Muscle layer of colon (tissue), 2 donors: ENCODE data around the gene MTCH1.
A peak's percentile ranks its signal among the peaks of the same experiment; 100 is the strongest.

ENCODE experiments used
- H3K27ac ChIP-seq: one replicate; pipeline ENCODE4 v1.7.0; 2013; ENCODE audit warnings: low read depth, mild to moderate bottlenecking, low read length, moderate library complexity
- H3K27me3 ChIP-seq, 2 donors: one replicate each; pipeline ENCODE4 v1.7.0; 2013; ENCODE audit warnings: low read length in 2 of 2, mild to moderate bottlenecking in 2 of 2; ENCODE audit not compliant: insufficient read depth in 2 of 2, control insufficient read depth in 1 of 2
- H3K36me3 ChIP-seq: one replicate; pipeline ENCODE4 v1.7.0; 2013; ENCODE audit warnings: mild to moderate bottlenecking, low read length; ENCODE audit not compliant: insufficient read depth
- H3K4me1 ChIP-seq: one replicate; pipeline ENCODE4 v1.7.0; 2013; ENCODE audit warnings: mild to moderate bottlenecking, low read length; ENCODE audit not compliant: insufficient read depth
- H3K4me3 ChIP-seq, 2 donors: one replicate each; pipeline ENCODE4 v1.7.0; 2013; ENCODE audit warnings: low read length in 2 of 2, low read depth in 1 of 2, mild to moderate bottlenecking in 1 of 2, moderate library complexity in 1 of 2
- H3K9ac ChIP-seq: one replicate; pipeline ENCODE4 v1.7.0; 2013; ENCODE audit warnings: low read length
- H3K9me3 ChIP-seq: one replicate; pipeline ENCODE4 v1.7.0; 2013; ENCODE audit warnings: mild to moderate bottlenecking, low read length
- donor health status: abdominal sarcoma.
- donor health status: Adenocarcinoma of cecum.

The MTCH1 gene

GRCh38 chr6:36983538-36983937 is 2.5 kb downstream of the MTCH1 start:
- H3K9me3 ChIP-seq, result no peaks in the 10 kb centered on the region
- H3K27ac ChIP-seq, result no peak overlapping the region
- peaks cover 7% of the 10 kb centered on the region for H3K36me3 ChIP-seq
- peak overlapping the region in 1 of 2 donors; percentile 75 for H3K4me3 ChIP-seq
- no peak overlapping the region for H3K9ac ChIP-seq
- no peaks in the 10 kb centered on the region for H3K27me3 ChIP-seq
- H3K4me1 ChIP-seq, result peaks cover 73% of the 10 kb centered on the region

GRCh38 chr6:36980876-36981619 is 4.9 kb downstream of the MTCH1 start:
- Histone ChIP-seq H3K27ac (no peak overlapping the region), H3K4me1 (peaks cover 58% of the 10 kb centered on the region)

GRCh38 chr6:36980129-36980528 is 5.9 kb downstream of the MTCH1 start:
- Histone ChIP-seq H3K4me1 (peaks cover 56% of the 10 kb centered on the region), H3K27me3 (no peaks in the 10 kb centered on the region), H3K9me3 (no peaks in the 10 kb centered on the region), H3K27ac (no peak overlapping the region), H3K36me3 (peaks cover 41% of the 10 kb centered on the region), H3K9ac (no peak overlapping the region), H3K4me3 (no peak overlapping the region)

More at GRCh38 chr6:36980876-36981619, 4.9 kb downstream of the MTCH1 start:
- Histone ChIP-seq H3K4me3 (no peak overlapping the region), H3K9me3 (no peaks in the 10 kb centered on the region), H3K9ac (no peak overlapping the region), H3K36me3 (peaks cover 32% of the 10 kb centered on the region), H3K27me3 (no peaks in the 10 kb centered on the region)

- H3K36me3 ChIP-seq, result peaks cover 49% of the 10 kb centered on the region
- no peak overlapping the region for H3K4me3 ChIP-seq
- H3K4me1 ChIP-seq, result peaks cover 48% of the 10 kb centered on the region
- H3K9me3 ChIP-seq, result no peaks in the 10 kb centered on the region
- no peaks in the 10 kb centered on the region for H3K27me3 ChIP-seq
- no peak overlapping the region for H3K27ac ChIP-seq
- H3K9ac ChIP-seq, result no peak overlapping the region
Observed at GRCh38 chr6:36979347-36979742, 6.7 kb downstream of the MTCH1 start.

GRCh38 chr6:36978421-36979346 is 7.3 kb downstream of the MTCH1 start:
- no peak overlapping the region for H3K27ac ChIP-seq
- H3K36me3 ChIP-seq, result peaks cover 56% of the 10 kb centered on the region
- no peak overlapping the region for H3K9ac ChIP-seq
- no peaks in the 10 kb centered on the region for H3K9me3 ChIP-seq
- H3K4me3 ChIP-seq, result no peak overlapping the region
- H3K27me3 ChIP-seq, result no peaks in the 10 kb centered on the region
- H3K4me1 ChIP-seq, result peaks cover 42% of the 10 kb centered on the region

GRCh38 chr6:36977470-36977941 is 8.5 kb downstream of the MTCH1 start:
- Histone ChIP-seq H3K36me3 (peaks cover 66% of the 10 kb centered on the region), H3K27me3 (no peaks in the 10 kb centered on the region), H3K9ac (no peak overlapping the region), H3K4me1 (peaks cover 31% of the 10 kb centered on the region), H3K4me3 (no peak overlapping the region), H3K9me3 (no peaks in the 10 kb centered on the region), H3K27ac (no peak overlapping the region)

- H3K27ac ChIP-seq, result no peak overlapping the region
- H3K9ac ChIP-seq, result no peak overlapping the region
- no peak overlapping the region for H3K4me3 ChIP-seq
- no peaks in the 10 kb centered on the region for H3K9me3 ChIP-seq
- peaks cover 30% of the 10 kb centered on the region for H3K4me1 ChIP-seq
- H3K27me3 ChIP-seq, result no peaks in the 10 kb centered on the region
- peaks cover 72% of the 10 kb centered on the region for H3K36me3 ChIP-seq
Observed at GRCh38 chr6:36976931-36977330, 9.1 kb downstream of the MTCH1 start.

- Histone ChIP-seq H3K9ac (no peak overlapping the region), H3K9me3 (no peaks in the 10 kb centered on the region), H3K27ac (no peak overlapping the region), H3K27me3 (no peaks in the 10 kb centered on the region), H3K36me3 (peaks cover 76% of the 10 kb centered on the region), H3K4me1 (peaks cover 25% of the 10 kb centered on the region), H3K4me3 (no peak overlapping the region)
Observed at GRCh38 chr6:36976509-36976908, 9.5 kb downstream of the MTCH1 start.

GRCh38 chr6:36976007-36976264 is 10.1 kb downstream of the MTCH1 start:
- peaks cover 21% of the 10 kb centered on the region for H3K4me1 ChIP-seq
- H3K36me3 ChIP-seq, result peaks cover 82% of the 10 kb centered on the region
- H3K9ac ChIP-seq, result no peak overlapping the region
- H3K27ac ChIP-seq, result no peak overlapping the region
- no peaks in the 10 kb centered on the region for H3K9me3 ChIP-seq
- H3K27me3 ChIP-seq, result no peaks in the 10 kb centered on the region
- no peak overlapping the region for H3K4me3 ChIP-seq

- H3K4me3 ChIP-seq, result no peak overlapping the region
- peaks cover 82% of the 10 kb centered on the region for H3K36me3 ChIP-seq
- H3K9me3 ChIP-seq, result no peaks in the 10 kb centered on the region
- H3K27me3 ChIP-seq, result no peaks in the 10 kb centered on the region
- peaks cover 16% of the 10 kb centered on the region for H3K4me1 ChIP-seq
- H3K27ac ChIP-seq, result no peak overlapping the region
- H3K9ac ChIP-seq, result no peak overlapping the region
Observed at GRCh38 chr6:36975231-36976006, 10.6 kb downstream of the MTCH1 start.

- Histone ChIP-seq H3K36me3 (peaks cover 98% of the 10 kb centered on the region), H3K9me3 (no peaks in the 10 kb centered on the region), H3K27ac (no peak overlapping the region), H3K9ac (no peak overlapping the region), H3K4me1 (no peaks in the 10 kb centered on the region), H3K27me3 (no peaks in the 10 kb centered on the region), H3K4me3 (no peak overlapping the region)
Observed at GRCh38 chr6:36973647-36974046, 12.3 kb downstream of the MTCH1 start.
